Thymus (tissue), 11 donors: ENCODE data around the gene ANKRD22. TPM values are rescaled to one million over a fixed set of nuclear protein-coding genes. Genes with fewer than 3 reads are reported as not detected.

ENCODE experiments used
- DNase-seq, 9 donors: peaks; one replicate each; pipeline ENCODE4 v3.0.0-alpha.2; 2013; ENCODE audit warnings: low spot score in 9 of 9, low read depth in 6 of 9, missing footprints in 1 of 9
- H3K27ac ChIP-seq, 2 donors: one replicate each; pipeline ENCODE4 v1.5.1; 2013; ENCODE audit warnings: control low read depth in 1 of 2, low read depth in 1 of 2, low read length in 1 of 2, mild to moderate bottlenecking in 1 of 2, moderate library complexity in 1 of 2
- H3K27me3 ChIP-seq, 2 donors: one replicate each; pipeline ENCODE4 v1.5.1; 2013; ENCODE audit warnings: low read length in 1 of 2; ENCODE audit not compliant: control insufficient read depth in 2 of 2, insufficient read depth in 1 of 2
- H3K36me3 ChIP-seq, 2 donors: one replicate each; pipeline ENCODE4 v1.5.1; 2013; ENCODE audit warnings: low read length in 1 of 2, mild to moderate bottlenecking in 1 of 2, moderate library complexity in 1 of 2; ENCODE audit not compliant: control insufficient read depth in 2 of 2, insufficient read depth in 2 of 2
- H3K4me1 ChIP-seq, 2 donors: one replicate each; pipeline ENCODE4 v1.5.1; 2013; ENCODE audit warnings: low read length in 2 of 2; ENCODE audit not compliant: control insufficient read depth in 2 of 2, insufficient read depth in 2 of 2
- H3K4me3 ChIP-seq, 2 donors: one replicate each; pipeline ENCODE4 v1.5.1; 2013; ENCODE audit warnings: low read length in 2 of 2, control low read depth in 1 of 2, mild to moderate bottlenecking in 1 of 2
- H3K9me3 ChIP-seq, 2 donors: one replicate each; pipeline ENCODE4 v1.5.1; 2013; ENCODE audit warnings: low read length in 1 of 2, mild to moderate bottlenecking in 1 of 2; ENCODE audit not compliant: control insufficient read depth in 2 of 2, insufficient read depth in 1 of 2
- WGBS: extraction: QIAGEN DNeasy Blood & Tissue Kit; methylation state at CpG from one replicate; pipeline ENCODE4 v1.1.7; 2013; 5-methylcytosine and 5-hydroxymethylcytosine counted together
- polyA plus RNA-seq: library from polyadenylated mRNA; stranded (reverse); fragments of 200-250 nt; gene quantifications from one replicate; pipeline ENCODE4 v1.2.3, GENCODE V29; 2013
- total RNA-seq: library from RNA; stranded (reverse); fragments of 120-200 nt; gene quantifications from one replicate; pipeline ENCODE4 v1.2.4, GENCODE V29; 2013
- donor health status: healthy.

ANKRD22 gene
- total and polyA plus RNA-seq, 2 donors: 11.6 to 15.5 TPM

GRCh38 chr10:88782222-88782621 is 69.4 kb downstream of the ANKRD22 start:
- 81% methylated on average over 3 of the region's 3 CpGs for WGBS
- no peak for DNase-seq
- H3K4me3 ChIP-seq: no peak overlapping the region

GRCh38 chr10:88781206-88781605 is 70.4 kb downstream of the ANKRD22 start:
- Histone ChIP-seq H3K9me3 (no peaks in the 10 kb centered on the region), H3K36me3 (no peaks in the 10 kb centered on the region)
- 91% methylated on average over 2 of the region's 2 CpGs for WGBS

More at GRCh38 chr10:88782222-88782621, 69.4 kb downstream of the ANKRD22 start:
- Histone ChIP-seq H3K36me3 (no peaks in the 10 kb centered on the region), H3K9me3 (no peaks in the 10 kb centered on the region), H3K27me3 (no peaks in the 10 kb centered on the region), H3K4me1 (no peaks in the 10 kb centered on the region), H3K27ac (no peak overlapping the region)

More at GRCh38 chr10:88781206-88781605, 70.4 kb downstream of the ANKRD22 start:
- Histone ChIP-seq H3K27ac (no peak overlapping the region), H3K27me3 (no peaks in the 10 kb centered on the region), H3K4me3 (no peak overlapping the region), H3K4me1 (no peaks in the 10 kb centered on the region)
- no peak for DNase-seq

Other genes starting within 250 kb of the ANKRD22 start
- 0.14 TPM for gene LIPF, start 187.4 kb downstream of the ANKRD22 start, total RNA-seq
- 1.0 TPM for gene LIPF, start 187.4 kb downstream of the ANKRD22 start, polyA plus RNA-seq
- 0.33 TPM for gene LIPK, start 145.6 kb downstream of the ANKRD22 start, total RNA-seq
- 1.5 TPM for gene LIPK, start 145.6 kb downstream of the ANKRD22 start, polyA plus RNA-seq
- 0.09 TPM for gene LIPN, start 91.8 kb downstream of the ANKRD22 start, total RNA-seq
- 0.50 TPM for gene LIPN, start 91.8 kb downstream of the ANKRD22 start, polyA plus RNA-seq
- gene LIPM, start 49.1 kb downstream of the ANKRD22 start, total RNA-seq: not detected
- gene LIPM, start 49.1 kb downstream of the ANKRD22 start, polyA plus RNA-seq: 0.57 TPM
- 20.5 TPM for gene STAMBPL1, start 28.4 kb upstream of the ANKRD22 start, total RNA-seq
- 12.3 TPM for gene STAMBPL1, start 28.4 kb upstream of the ANKRD22 start, polyA plus RNA-seq
- gene ACTA2, start 100.9 kb upstream of the ANKRD22 start, total RNA-seq: 36.8 TPM
- 285 TPM for gene ACTA2, start 100.9 kb upstream of the ANKRD22 start, polyA plus RNA-seq
- 36.8 TPM for gene FAS, start 139.0 kb upstream of the ANKRD22 start, total RNA-seq
- gene FAS, start 139.0 kb upstream of the ANKRD22 start, polyA plus RNA-seq: 31.6 TPM